IPS-18c (cell line): ENCODE measurements around the gene PPP6C.

ENCODE experiments used
- H3K4me3 ChIP-seq: 2 replicates; pipeline ENCODE4 v1.7.0; 2013; ENCODE audit warnings: low read depth, mild to moderate bottlenecking, low read length, moderate library complexity; ENCODE audit not compliant: insufficient read depth
- H3K9me3 ChIP-seq: one replicate; pipeline ENCODE4 v1.6.1; 2013; ENCODE audit warnings: mild to moderate bottlenecking, low read length, moderate library complexity; ENCODE audit not compliant: control insufficient read depth, insufficient read depth

PPP6C gene

GRCh38 chr9:125151730-125152129 is 37.9 kb downstream of the PPP6C start:
- Histone ChIP-seq H3K4me3 (no peak overlapping the region), H3K9me3 (no peaks in the 10 kb centered on the region)

- Histone ChIP-seq H3K4me3 (no peak overlapping the region), H3K9me3 (no peaks in the 10 kb centered on the region)
These were observed 39.0 kb downstream of the PPP6C start for GRCh38 chr9:125150349-125151245.

GRCh38 chr9:125147401-125147951 is 42.1 kb downstream of the PPP6C start:
- Histone ChIP-seq H3K9me3 (no peaks in the 10 kb centered on the region), H3K4me3 (no peak overlapping the region)

DNA sequence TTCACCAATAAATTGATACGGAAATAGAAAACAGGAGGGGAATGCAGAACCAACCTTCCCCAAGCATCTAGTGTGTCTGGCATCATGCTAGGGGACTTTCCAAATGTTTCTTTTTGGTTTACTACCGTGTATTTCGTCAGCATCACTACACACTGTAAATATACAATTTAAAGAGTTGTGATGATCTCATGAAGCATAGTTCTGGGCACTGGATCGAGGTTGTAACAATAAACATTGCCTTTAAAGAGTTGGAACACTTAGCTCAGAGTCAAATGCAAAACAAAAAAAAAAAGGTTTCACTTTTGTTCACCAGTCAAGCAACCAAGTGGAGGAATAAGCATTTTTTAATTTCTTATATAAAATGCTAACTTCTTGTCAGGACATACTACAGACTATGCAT is 43.4 kb downstream of the PPP6C start:
- no peaks in the 10 kb centered on the region for H3K9me3 ChIP-seq
- H3K4me3 ChIP-seq: no peak overlapping the region

GRCh38 chr9:125145425-125145824 is 44.2 kb downstream of the PPP6C start:
- Histone ChIP-seq H3K9me3 (no peaks in the 10 kb centered on the region), H3K4me3 (no peak overlapping the region)

GRCh38 chr9:125143377-125144090 is 46.1 kb downstream of the PPP6C start, which contains the start of gene SCAI:
Gene SCAI, minus strand, starts transcription at chr9:125143528. Its CDS starts 91 bp downstream, at chr9:125143437.
- H3K4me3 ChIP-seq: peak within 1 kb of the TSS; percentile 77
- H3K9me3 ChIP-seq: no peaks in the 10 kb centered on the region

- peak overlapping the region; percentile 77 for H3K4me3 ChIP-seq
- H3K9me3 ChIP-seq: no peaks in the 10 kb centered on the region
These were observed 46.8 kb downstream of the PPP6C start for GRCh38 chr9:125142560-125143376.

- Histone ChIP-seq H3K9me3 (no peaks in the 10 kb centered on the region), H3K4me3 (no peak overlapping the region)
These were observed 47.9 kb downstream of the PPP6C start for GRCh38 chr9:125141751-125142150.

- H3K4me3 ChIP-seq: no peak overlapping the region
- H3K9me3 ChIP-seq: no peaks in the 10 kb centered on the region
These were observed 48.4 kb downstream of the PPP6C start for GRCh38 chr9:125141251-125141650.

- Histone ChIP-seq H3K9me3 (no peaks in the 10 kb centered on the region), H3K4me3 (no peak overlapping the region)
These were observed 49.0 kb downstream of the PPP6C start for GRCh38 chr9:125140576-125140975.

DNA sequence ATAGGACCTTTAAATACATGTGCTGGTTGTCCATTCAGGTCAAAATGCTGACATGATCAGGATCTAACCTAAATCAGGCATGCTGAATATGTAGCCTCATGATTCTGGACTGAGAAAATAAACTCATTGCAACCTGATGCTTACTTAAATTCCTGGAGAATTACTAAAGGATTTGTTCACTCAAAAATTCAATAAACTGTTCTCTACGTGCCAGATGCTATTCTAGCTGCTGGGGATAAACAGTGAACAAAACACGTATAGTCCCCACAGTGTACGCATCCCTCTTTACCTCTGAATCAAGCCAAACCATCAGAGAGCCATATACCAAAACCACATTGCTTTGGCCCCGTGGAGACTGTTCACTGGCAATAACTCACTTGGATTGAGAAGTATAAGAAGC is 52.4 kb downstream of the PPP6C start:
- no peak overlapping the region for H3K4me3 ChIP-seq
- no peaks in the 10 kb centered on the region for H3K9me3 ChIP-seq

GRCh38 chr9:125134976-125135375 is 54.6 kb downstream of the PPP6C start:
- Histone ChIP-seq H3K4me3 (no peak overlapping the region), H3K9me3 (no peaks in the 10 kb centered on the region)

DNA sequence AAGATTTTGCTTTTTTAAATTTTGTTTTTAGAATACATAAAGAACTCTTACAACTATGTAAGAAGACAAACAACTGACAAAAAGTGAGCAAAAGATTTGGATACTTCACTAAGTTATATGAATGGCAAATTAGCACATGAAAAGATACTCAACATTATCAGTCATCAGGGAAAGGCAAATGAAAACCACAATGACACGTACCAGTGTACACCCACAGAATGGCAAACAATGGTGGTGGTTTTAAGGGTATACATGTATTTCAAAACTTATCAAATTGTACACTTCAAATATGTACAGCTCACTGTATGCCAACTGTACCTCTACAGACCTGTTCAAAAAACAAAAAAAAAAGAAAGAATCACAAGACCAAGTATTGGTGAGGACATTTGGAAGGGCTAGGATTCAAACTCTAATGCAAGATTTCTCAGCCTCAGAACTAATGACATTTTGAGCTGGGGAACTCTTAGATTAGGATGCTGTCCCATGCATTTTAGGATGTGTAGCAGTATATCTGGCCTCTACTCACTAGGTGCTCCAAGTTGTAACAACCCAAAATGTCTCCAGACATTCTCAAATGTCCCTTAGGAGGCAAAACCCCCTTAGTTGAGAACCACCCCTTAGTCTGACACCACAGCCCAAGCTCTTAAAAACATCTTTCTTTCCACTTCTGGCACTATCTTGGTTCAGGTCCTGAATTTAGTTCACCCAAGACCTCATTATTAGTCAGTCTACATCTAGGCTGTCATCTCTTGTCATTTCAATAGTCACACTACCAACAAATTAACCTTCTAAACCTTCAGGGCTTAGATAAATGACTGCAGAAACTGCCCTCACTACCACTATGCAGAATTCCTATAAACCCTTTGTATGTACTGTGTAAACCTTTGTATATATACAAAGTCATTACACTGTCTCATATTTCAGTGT is 55.9 kb downstream of the PPP6C start:
- no peak overlapping the region for H3K4me3 ChIP-seq
- no peaks in the 10 kb centered on the region for H3K9me3 ChIP-seq

- H3K4me3 ChIP-seq: no peak overlapping the region
These were observed 57.8 kb downstream of the PPP6C start for GRCh38 chr9:125131778-125132177.

DNA sequence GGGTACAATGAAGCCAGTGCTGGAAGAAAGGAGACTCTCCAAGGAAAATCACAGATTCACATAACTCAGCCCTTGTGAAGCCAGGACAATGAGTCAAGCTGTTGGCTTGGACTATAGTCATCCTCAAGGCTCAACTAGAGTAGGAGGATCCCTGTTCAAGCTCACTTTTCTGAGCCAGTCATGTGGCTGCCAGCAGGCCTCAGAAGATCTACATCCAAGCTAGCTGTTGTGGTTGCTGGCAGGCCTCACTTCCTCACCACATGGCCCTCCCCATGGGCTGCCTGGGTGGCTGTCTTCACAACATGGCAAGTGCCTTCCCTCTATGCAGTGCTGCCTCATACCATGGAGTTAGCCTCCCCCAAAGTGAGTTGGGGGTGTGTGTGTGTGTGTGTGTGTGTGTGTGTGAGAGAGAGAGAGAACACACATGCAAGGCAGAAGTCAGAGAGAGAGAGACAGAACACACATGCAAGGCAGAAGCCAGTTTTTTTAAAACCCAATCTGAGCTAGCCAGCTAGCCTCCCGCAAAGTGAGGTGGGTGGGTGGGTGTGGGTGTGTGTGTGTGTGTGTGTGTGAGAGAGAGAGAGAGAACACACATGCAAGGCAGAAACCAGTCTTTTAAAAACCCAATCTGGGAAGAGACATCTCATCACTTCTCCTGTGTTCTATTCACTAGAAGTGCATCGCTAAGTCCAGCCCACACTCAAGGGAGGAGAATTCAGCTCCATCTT is 63.4 kb downstream of the PPP6C start:
- no peaks in the 10 kb centered on the region for H3K9me3 ChIP-seq
- no peak overlapping the region for H3K4me3 ChIP-seq

More at GRCh38 chr9:125131778-125132177, 57.8 kb downstream of the PPP6C start:
- no peaks in the 10 kb centered on the region for H3K9me3 ChIP-seq

DNA sequence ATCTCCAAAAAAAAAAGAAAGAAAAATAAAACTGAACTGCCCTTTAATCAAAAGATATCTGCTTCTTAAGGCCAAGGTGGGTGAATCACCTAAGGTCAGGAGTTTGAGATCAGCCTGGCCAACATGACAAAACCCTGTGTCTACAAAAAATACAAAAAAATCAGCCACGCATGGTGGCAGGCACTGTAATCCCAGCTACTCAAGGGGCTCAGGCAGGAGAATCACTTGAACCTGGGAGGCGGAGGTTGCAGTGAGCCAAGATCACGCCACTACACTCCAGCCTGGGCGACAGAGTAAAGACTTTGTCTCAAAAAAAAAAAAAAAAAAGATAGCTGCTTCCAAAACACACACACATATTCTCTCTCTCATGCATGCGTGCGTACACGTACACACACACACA is 64.1 kb downstream of the PPP6C start:
- Histone ChIP-seq H3K4me3 (no peak overlapping the region), H3K9me3 (no peaks in the 10 kb centered on the region)
